Omental fat pad (tissue), 4 donors: ENCODE measurements around the gene MALRD1. TPM values are rescaled to one million over a fixed set of nuclear protein-coding genes. Genes with fewer than 3 reads are reported as not detected.

Source experiments
- ATAC-seq: fragments of 150-250 bp; one replicate; pipeline ENCODE4 v1.9.1; 2016; ENCODE audit warnings: mild to moderate bottlenecking, moderate library complexity; ENCODE audit not compliant: low FRiP score
- DNase-seq: peaks from one replicate; pipeline ENCODE4 v3.0.0-alpha.2; 2019; ENCODE audit warnings: low spot score
- CTCF ChIP-seq, 3 donors: fragments of 450-650 bp; IDR thresholded peaks; one replicate each; pipeline ENCODE4 v1.5.1; 2016 to 2017; ENCODE audit warnings: antibody characterized with exemption in 3 of 3, mild to moderate bottlenecking in 3 of 3, moderate library complexity in 2 of 3
- total RNA-seq, 4 donors: library from RNA; depleted of rRNA; stranded (reverse); fragments of >200 nt; gene quantifications; one replicate each; pipeline ENCODE4 v1.1.0, GENCODE V29; 2016

MALRD1 gene
- total RNA-seq, 4 donors from 2014 or later: 0.93 to 2.4 (median 1.4) TPM

- DNase-seq (no peak), ATAC-seq (no peak)
- no peak for TF ChIP-seq CTCF (IDR thresholded peaks at IDR 0.05)
Observed at GRCh38 chr10:19658622-19659233, 610.1 kb downstream of the MALRD1 start.

GRCh38 chr10:19659920-19660655 is 611.5 kb downstream of the MALRD1 start:
- DNase-seq (no peak), ATAC-seq (no peak)
- TF ChIP-seq CTCF (IDR thresholded peaks at IDR 0.05): no peak

GRCh38 chr10:19663344-19663743 is 614.7 kb downstream of the MALRD1 start:
- no peak for TF ChIP-seq CTCF (IDR thresholded peaks at IDR 0.05)
- ATAC-seq (no peak), DNase-seq (no peak)

GRCh38 chr10:19668116-19668515 is 619.5 kb downstream of the MALRD1 start:
- ATAC-seq (no peak), DNase-seq (no peak)
- no peak for TF ChIP-seq CTCF (IDR thresholded peaks at IDR 0.05)

GRCh38 chr10:19676063-19676462 is 627.5 kb downstream of the MALRD1 start:
- no peak for DNase-seq
- no peak for TF ChIP-seq CTCF (IDR thresholded peaks at IDR 0.05)
- ATAC-seq: no peak

GRCh38 chr10:19683356-19683755 is 634.8 kb downstream of the MALRD1 start:
- TF ChIP-seq CTCF (IDR thresholded peaks at IDR 0.05): no peak
- ATAC-seq: no peak
- no peak for DNase-seq

- no peak for ATAC-seq
- TF ChIP-seq CTCF (IDR thresholded peaks at IDR 0.05): no peak
Observed at GRCh38 chr10:19683960-19684359, 635.4 kb downstream of the MALRD1 start.

More at GRCh38 chr10:19683960-19684359, 635.4 kb downstream of the MALRD1 start:
- no peak for DNase-seq
